ENCODE measurements around the gene TOB1.

Gene TOB1, protein sequence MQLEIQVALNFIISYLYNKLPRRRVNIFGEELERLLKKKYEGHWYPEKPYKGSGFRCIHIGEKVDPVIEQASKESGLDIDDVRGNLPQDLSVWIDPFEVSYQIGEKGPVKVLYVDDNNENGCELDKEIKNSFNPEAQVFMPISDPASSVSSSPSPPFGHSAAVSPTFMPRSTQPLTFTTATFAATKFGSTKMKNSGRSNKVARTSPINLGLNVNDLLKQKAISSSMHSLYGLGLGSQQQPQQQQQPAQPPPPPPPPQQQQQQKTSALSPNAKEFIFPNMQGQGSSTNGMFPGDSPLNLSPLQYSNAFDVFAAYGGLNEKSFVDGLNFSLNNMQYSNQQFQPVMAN

DNA sequence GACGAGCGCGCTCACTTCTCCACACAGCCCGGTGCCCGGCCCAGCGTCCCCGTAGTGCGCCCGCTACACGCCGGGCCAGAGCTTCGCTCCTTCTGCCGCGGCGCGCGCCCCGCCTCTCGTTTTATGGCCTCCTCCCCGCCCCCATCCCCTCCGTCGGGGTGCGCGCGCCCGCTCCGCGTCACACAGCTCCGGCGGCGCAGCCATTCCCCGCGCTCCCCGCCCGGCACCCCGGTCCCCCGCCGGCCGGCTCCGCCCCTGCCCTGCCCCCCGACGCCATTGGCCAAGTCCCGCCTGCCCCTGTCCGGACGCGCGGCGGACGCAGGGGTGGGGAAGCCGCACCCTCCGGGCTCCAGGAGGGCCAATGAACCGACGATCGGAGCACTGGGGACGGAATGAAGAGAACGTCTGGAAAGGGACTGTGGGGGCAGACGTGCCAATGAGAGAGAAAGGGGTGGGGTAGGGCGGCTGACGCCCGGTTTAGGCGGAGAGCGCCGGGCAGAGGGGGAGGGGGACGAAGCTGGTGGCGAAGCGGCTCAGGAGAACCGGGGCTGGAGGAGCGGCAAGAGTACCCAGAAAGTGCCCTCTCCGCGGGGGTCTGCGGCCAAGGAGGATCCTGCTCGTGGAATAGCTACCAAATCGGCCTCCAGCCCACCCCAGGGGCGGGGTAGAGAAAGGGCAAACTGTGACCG lies at the start of gene TOB1:
TOB1 (minus strand) TSS at position 94 of the 689 bp plus-strand sequence. CDS start 2,337 bp downstream, outside the sequence.
- peak; percentile 97 for DNase-seq

DNA sequence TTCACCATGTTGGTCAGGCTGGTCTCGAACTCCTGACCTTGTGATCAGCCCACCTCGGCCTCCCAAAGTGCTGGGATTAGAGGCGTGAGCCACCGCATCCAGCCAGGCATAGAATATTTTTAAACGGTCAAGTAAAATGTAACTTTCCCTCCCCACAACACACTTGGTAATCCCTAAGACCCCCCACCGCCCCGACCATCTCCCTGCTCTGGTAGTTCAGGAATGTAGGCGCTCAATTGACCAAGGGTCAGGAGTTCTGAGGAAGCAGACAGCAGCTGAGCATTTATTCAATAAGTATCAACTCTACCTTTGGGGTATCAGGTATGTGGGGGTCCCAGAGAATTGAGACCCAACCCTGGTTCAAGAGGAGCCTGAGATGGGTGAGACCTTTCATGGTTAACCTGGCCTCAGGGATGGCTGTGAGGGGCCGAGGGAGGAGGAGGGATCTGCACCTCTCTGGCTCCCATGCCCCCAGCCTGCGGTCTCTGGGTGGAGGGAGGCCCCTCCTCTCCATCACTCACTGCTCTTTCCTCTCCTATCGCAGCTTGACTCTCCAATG lies 48.4 kb upstream of the TOB1 start:
- DNase-seq, result no peak

DNA sequence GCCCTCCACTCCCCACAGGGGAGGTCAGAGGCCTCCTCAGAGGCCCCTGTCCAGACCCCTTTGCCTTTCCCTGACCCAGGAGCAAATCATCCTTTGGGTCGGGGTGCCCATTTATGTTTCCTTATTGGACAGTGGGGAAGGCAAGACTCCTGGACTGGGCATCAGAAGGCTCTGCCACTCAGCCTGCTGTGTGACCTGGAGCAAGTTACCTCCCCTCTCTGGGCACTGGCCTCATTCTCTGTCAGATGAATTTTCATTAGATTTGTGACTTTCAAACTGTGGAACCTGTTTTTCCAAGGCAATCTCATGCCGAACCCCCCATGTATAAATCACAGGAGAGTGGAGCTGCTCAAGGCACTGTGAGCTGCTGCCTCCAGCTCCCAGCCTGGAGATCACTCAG lies 47.0 kb upstream of the TOB1 start:
- DNase-seq, result no peak

DNA sequence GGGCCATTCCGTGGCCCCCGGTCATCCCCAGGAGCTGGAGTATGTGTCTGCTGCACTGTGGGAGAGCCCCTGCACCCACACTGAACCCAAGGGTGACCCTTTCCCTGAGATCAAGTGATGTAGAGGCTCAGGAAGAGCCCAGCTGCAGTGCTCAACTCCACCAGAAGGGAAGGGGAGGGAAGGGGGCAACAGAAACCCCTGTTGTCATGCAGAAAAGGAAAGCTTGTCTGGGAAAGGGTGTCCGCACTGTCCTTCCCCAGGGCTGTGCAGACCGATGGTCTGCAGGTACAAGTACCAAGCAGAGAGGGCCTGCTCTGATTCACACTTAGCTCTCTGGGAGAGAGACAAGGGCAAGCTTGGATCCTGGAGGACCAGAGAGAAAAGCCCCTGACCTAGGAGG lies 45.7 kb upstream of the TOB1 start:
- no peak for DNase-seq

DNA sequence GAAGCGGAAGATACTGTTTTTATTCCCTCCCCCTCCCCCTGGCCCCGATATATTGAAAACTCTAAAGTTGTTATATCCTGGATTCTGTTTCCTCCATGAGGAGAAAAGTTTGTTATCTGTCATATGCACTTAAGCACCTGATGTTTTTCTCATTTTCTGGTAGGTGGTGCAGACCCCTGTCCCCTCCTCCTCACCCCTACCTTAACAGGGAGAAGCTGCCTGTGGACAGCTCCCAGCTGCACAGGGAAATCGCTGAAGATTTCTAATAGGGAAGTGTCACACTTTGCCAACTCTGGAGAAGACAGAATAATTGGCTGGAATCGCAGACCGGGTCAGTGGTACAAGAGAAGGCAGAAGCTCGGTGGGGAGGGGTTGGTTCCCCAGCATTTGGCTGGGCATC lies 45.3 kb upstream of the TOB1 start:
- no peak for DNase-seq

DNA sequence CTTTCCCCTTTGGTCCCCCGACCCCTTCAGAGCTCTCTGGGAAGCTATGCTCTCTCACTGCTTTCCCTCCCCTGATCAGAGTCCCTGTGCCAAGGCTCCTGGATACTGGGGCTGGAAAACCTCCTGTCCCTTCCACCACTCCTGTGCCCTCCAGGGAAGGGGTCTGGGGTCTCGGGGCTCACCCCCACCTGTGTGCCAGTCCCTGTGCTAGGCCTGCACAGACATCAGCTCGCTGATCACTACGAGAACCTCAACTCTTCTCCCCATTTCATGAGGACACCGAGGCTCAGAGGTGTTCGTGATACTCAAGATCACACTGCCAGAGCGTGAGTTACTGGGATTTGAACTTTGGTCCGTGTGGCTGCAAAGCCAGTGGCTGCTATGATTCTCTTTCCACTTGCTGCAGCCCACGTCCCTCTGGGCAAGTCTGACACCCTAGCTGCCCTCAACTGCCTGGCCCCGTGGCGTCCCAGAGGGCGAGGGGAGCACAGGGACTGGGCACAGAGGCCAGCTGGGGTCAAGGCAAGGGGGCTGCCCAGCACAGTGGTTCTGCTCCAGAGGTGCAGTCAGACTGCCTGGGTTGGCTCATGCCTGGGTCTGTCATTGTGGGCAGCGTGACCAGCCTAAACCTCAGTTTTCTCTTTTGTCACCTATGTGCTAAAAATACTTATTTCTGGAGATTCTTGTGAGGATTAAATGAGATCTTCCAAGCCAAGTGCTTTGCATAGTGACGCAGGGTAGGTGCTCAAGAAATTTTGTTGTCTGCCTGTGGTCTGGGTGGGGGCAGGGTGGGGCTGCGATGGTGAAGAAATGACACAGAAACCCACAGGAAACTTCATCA lies 43.8 kb upstream of the TOB1 start:
- peak; percentile 53 for DNase-seq

DNA sequence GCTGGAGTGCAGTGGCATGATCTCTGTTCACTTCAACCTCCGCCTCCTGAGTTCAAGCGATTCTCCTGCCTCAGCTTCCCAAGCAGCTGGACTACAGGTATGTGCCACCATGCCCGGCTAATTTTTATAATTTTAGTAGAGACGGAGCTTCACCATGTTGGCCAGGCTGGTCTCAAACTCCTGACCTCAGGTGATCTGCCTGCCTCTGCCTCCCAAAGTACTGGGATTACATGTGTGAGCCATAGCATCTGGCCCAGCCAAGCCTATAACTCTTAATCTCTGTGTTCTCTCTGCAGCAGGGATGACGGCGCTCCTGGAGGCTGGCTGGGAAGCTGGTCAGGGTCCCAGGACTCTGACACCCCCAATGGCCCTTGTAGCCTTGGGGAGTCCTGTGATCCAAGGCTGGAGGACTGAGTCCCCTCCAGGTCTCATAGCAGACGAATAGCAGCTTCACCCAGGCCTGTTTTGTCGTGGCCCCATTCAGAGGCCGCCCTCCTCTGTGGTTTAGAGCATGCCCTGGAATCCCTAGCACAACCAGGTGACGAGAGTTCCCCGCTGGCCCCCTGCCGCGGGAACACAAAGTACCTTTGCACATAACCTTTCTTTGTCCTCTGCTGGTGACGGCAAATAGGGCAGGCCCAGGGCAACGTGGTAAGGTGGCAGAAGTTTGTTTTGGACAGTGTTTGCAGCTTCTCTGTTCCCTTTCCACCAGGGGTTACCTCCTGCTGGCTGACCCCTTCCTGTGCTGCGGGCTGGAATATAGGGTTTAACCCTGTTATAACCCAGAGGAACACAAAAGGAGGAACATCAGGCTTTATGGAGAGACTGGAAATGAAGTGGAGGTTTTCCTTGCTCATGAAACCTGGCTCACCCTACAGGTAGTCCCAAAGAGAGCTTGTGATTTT lies 43.0 kb upstream of the TOB1 start:
- DNase-seq, result no peak

DNA sequence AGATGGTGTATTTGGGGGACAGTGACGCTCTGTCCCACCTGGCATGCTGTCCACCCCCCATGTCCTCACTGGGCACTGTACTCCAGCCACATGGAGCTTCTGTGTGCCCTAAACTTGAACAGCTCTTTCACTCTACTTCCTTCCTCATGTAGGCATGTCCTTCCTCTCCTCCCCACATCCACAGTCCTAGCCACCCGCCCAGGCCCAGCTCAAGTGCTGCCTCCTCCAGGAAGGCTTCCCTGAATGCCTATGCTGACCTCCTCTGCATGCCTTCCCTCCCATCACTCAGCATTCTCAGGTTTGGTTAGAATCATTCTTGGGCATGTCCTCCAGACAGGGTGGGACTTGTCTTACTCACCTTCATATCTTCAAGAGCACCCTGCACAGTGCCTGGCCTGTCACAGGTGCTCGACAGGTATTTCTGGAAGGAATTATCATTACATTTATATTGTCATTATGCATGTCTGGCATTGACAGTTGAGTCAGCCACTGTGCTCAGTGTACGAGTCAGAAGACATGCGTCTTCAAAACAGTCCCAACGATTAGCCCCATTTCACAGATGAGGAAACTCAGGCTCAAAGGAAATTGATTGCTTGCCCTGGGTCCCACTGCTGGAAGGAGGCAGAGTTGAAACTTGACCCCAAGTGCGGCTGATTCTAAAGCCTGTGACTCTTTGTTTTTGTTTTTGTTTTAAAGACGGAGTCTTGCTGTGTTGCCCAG lies 42.1 kb upstream of the TOB1 start:
- no peak for DNase-seq

DNA sequence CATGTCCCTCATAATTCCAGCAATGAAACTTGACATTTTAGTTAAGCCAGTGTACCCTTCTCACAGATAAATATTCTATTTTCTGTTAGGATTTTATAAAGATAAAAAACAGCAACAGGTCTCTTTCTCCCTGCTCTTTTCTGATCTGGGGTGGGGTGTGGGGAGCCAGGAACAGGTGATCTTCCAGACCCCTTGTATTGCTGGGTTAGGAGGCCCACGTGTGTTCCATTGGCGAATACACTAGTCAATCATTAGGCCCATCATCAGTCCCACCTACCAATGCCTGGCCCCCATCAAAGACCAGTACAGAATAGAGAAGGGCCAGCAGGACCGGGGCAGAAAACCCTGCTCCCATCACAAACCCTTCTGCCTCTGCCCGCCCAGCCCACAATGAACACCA lies 40.3 kb upstream of the TOB1 start:
- DNase-seq, result no peak

DNA sequence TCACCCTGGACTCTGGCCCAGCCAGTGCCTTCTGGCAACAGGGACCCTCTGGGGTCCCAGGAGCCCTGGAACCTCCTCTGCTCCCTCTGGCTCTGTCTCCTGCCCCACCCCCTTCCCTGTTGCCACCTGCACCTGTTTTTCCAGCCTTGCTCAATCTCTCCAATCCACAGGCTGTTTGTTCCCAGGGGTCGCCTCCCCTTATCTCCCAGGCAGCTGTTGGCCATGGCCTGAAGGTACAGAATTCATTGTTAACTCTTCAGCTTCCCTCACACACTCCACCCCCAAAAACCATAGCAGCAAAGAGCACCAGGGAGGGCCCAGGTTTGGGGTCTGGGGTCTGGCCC lies 39.3 kb upstream of the TOB1 start:
- DNase-seq, result no peak

DNA sequence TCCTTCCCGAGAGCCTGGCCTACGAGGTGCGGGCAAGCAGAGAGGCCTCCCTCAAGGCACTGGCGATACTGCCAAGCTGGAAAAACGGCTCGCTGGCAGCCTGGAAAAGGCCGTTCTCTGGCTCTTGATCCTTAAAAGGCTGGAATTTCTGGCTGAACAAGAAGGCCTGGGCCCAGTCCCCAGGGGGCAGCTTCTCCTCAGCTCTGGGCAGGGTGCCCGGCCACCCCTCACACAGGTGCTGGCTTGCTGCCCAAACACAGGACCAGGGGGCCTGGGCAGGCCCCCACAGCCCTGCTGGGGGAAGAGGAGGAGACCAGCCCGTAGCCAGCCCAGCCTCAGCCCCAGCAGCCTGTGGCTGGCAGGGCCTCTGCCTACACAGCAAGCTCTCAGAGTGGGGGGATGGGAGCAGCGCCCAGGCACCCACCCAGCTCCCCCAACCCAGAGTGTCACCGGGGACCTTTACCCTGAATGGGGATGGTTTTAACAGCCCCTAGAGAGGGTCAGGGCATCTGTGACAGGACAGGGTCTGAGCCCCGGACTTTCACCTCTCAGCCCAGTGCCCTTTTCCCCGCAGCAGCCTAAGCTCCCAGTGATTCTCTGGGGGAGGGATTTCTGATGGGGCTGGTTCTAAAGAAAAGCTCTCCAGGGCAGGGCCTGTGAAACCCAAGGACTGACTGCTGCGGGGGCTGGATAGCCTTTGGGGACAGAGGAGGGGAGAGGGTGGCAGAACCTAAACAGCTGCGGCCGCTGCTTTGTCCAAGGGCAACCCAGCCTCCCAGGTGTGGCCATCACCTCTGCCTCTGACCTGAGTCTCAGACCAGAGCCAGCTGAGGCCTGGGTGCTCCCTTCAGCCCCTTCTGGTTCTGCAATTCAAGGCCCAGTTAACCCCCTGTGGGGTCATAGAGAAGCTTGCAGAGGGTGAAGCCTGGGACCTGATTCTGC lies 38.6 kb upstream of the TOB1 start:
- DNase-seq, result no peak

DNA sequence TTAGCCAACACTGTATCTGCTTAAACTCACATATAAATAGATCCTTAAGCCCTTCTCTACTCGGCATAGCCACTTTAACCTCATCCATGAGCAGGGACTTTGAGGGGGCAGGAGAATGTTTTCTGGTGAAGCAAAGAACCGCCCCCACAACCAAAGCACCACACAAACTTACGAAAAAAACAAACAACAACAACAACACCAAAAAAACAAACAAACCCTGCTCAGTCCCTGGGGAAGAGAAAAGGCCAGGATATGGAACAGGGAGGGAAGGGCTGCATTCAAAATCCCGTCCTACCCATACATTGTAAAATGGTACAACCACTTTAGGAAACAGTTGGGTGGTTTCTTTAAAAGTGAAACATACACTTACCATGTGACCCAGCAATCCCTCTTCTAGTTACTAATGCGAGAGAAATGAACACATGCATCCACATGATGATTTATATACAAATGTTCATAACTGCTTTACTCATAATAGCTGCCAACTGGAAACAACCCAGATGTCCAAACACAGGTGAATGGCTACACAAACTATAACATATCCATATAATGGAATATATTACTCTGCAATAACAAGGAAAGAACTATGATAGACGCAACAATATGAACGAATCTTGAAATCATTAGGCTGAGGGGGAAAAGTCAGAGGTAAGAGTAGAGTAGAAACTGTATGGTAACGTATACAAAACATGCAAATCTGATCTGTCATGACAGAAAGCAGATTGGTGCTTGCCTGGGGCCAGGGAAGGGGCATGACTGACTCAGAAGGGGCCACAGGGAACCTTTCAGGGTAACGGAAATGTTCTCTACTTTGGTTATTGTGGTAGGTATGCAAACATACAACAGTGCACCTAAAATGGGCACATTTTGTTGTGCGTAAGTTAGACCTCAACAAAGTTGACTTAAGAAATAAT lies 37.7 kb upstream of the TOB1 start:
- no peak for DNase-seq

DNA sequence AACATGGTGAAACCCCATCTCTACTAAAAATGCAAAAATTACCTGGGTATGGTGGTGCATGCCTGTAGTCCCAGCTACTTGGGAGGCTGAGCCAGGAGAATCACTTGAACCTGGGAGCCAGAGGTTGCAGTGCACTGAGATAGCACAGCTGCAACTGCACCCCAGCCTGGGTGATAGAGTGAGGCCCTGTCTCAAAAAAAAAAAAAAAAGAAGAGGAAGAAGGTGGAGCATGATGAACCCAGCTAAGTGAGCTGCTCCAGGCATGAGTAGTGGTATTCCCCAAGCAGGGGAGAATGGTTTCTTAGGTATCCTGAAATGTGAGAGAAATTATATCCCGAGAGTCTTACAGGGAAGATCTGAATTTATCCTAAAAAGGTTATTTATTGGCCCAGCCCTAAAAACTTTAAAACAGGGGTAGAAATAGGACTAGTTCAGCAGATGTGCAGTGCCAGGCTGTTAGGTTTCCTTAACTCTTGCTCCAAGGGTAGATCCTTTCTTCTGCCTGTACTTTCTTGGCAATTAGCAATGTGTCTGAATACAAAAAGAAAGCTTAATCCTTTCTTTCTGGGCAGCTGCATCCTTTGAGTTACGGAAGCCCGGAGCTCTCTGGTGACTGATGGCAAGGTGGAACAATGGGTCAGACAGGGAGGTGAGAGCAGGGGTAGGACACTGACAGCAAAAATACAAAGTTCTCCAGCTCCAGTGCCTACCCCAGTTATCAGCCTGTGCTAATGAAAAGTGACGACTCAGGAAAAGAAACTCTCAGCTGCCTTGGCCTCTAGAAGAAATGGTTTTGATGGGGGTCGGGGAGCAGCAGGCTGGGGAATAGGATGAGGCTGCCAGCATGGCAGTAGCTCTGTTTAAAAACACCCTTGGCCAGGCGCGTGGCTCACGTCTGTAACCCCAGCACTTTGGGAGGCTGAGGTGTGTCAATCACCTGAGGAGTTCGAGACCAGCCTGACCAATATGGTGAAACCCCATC lies 36.5 kb upstream of the TOB1 start:
- DNase-seq, result no peak

DNA sequence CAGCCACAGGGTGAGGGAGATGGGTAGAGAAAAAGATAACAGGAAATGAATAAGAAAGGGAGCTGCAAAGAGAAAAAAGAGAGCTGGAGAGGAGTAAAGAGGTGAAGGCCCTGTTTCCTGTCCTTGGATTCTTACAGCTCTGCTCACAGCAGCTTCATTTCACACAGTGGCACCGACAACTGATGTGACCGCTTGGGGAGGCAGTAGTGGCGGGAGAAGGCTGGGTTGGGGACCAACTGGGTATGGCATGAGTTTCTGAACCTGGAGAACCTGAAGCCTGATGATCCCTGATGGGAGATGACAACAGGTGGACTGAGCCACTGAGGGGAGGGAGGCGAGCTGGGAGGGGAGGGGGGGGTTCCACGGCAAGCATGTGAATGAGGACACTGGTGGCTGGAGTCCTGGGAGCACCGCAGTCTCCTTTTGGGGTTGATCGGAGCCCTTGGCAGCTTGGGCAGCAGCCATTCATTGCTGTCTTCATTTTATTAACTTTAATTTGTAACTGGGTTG lies 34.3 kb upstream of the TOB1 start:
- no peak for DNase-seq

DNA sequence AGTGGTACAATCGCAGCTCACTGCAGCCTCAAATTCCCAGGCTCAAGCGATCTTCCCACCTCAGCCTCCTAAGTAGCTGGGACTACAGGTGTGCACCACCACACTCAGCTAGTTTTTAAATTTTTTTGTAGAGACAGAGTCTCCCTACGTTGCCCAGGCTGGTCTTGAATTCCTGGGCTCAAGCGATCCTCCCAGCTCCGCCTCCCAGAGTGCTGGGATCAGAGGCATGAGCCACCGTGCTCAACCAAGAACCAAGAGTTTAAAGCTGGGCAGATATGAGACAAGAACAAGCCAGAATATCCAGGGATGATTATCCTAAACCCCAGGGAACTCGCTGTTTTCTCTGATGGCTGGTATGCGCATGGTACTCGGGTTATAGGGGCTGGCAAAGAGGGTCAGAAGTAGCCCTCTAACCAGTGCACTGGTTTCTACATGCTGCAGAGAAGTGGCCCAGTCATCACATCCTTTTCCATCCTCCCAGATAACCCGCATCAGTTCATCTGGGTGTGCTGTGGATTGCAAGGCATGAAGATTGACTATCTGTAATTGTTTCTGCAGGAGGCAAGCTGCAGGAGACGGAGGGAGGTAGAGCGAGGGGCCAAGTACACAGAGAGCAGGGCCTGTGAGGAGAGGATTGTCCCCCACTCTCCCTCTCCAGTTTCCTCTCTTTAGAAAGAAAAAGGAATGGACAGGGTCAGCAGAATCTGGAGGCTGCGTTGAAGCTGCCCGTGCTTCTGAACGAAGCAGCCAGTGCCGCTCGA lies 33.6 kb upstream of the TOB1 start:
- no peak for DNase-seq

DNA sequence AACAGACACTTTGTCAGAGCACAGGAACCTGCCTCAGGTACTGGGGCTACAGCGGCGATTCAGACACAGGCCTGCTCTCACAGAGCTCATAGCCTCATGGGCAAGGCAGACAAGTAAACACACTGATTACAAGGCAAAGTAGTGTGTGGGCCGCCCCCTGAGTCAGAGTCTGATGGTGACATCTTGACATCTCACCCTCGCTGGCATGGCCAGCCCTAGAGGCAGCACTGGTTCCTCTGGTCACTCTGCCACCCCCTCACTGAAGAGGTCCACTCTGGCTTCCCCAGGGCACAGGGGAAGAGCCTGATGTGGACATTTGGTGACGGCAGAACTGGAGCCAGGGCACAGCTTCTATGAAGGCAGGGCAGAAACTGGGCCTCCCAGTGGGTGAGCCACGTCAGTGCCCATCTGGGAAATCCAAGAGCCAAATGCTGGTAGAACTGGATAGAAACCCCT lies 32.9 kb upstream of the TOB1 start:
- DNase-seq, result no peak

Measured in stimulated activated CD4-positive, alpha-beta T cell treated with anti-CD3 and anti-CD28 coated beads, Interleukin-4, amount 100 ng/mL, for 1 hour (primary cell).